Measurements from ENCODE around the gene MASP1. TPM values are rescaled to one million over a fixed set of nuclear protein-coding genes. Genes with fewer than 3 reads are reported as not detected.

The MASP1 gene
- total and polyA plus RNA-seq, 2 of the 4 experiments (the other 2 are of a cell fraction): 13.1 to 16.2 TPM

DNA sequence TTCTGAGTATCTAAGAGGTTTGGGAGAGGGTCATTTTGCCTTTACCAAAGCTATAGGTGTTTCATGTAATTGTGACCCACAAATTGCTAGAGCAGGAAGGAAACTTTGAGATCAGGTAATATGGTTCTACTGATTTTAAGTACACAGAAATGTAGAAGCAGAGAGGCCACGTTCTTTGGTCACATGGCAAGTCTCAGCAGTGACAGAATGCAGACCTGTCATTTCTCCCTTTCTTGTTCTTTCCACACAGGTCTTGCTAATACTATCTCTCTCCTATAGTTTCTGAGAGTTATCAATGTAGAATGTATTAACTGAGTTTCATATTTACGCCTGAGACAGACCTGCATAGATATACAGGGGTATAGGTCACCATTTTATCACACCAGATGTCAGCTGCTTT lies 105.2 kb downstream of the MASP1 start:
- Histone ChIP-seq H3K14ac (replicated peaks; ENCODE audit: low read depth, low read length) (peak overlapping the region; percentile 69; the same call in 1 of the 2 replicates), H3K79me1 (ENCODE audit: low read depth in 1 of 2, low read length in 2 of 2) (no peaks in the 10 kb centered on the region), H4K20me1 (ENCODE audit: insufficient read depth, low read length) (no peaks in the 10 kb centered on the region), H3K9ac (ENCODE audit: low read depth, low read length) (no peak overlapping the region), H2AK9ac (replicated peaks; ENCODE audit: low read depth, low read length, poor library complexity) (no peak overlapping the region), H2AK5ac (ENCODE audit: low read depth, low read length) (peak overlapping the region; percentile 92), H3K4me2 (ENCODE audit: low read depth, low read length) (peak overlapping the region; percentile 37; the same call in 1 of the 2 replicates), H2BK20ac (ENCODE audit: low read depth, low read length) (peak overlapping the region; percentile 96), H2BK120ac (ENCODE audit: low read depth, low read length) (peak overlapping the region; percentile 92), H3K9me3 (ENCODE audit: control insufficient read depth, insufficient read depth, low read length) (no peaks in the 10 kb centered on the region), H4K91ac (ENCODE audit: insufficient read depth, low read depth, low read length) (peak overlapping the region; percentile 71; the same call in 1 of the 2 replicates), H3K23ac (ENCODE audit: low read depth, low read length) (peak overlapping the region; percentile 43; the same call in 1 of the 2 replicates), H3K4me3 (ENCODE audit: insufficient read depth, low read depth, low read length) (no peak overlapping the region), H3K56ac (ENCODE audit: extremely low read depth, insufficient read depth, low read length) (peak overlapping the region; percentile 75), H3K4ac (ENCODE audit: low read depth, low read length) (peak overlapping the region; percentile 86), H3K36me3 (ENCODE audit: control insufficient read depth, insufficient read depth, low read length) (no peaks in the 10 kb centered on the region), H3K27me3 (ENCODE audit: control insufficient read depth, insufficient read depth, low read length) (no peaks in the 10 kb centered on the region), H3K4me1 (ENCODE audit: control insufficient read depth, insufficient read depth, low read length) (peaks cover 18% of the 10 kb centered on the region), H3K27ac (ENCODE audit: insufficient read depth, low read length) (peak overlapping the region; percentile 57; the same call in 1 of the 2 replicates), H4K5ac (ENCODE audit: low read depth, low read length) (peak overlapping the region; percentile 54; the same call in 1 of the 2 replicates), H4K8ac (ENCODE audit: low read depth in 2 of 2, low read length in 2 of 2) (peak overlapping the region in 1 of 2 experiments; percentile 70; a peak in 2 of 4 replicates), H2AFZ (replicated peaks; ENCODE audit: low read length, poor library complexity) (peak overlapping the region; percentile 19), H3K18ac (ENCODE audit: low read depth, low read length) (peak overlapping the region; percentile 87), H3K9me1 (ENCODE audit: insufficient read depth, low read length) (peaks cover 2% of the 10 kb centered on the region), H2BK15ac (ENCODE audit: low read depth, low read length) (peak overlapping the region; percentile 65; the same call in 1 of the 3 replicates), H2BK5ac (ENCODE audit: low read depth, low read length, poor library complexity, severe bottlenecking) (peak overlapping the region; percentile 74)
- ChIA-PET POLR2A (ENCODE audit: unreplicated experiment) (no interaction called here), CTCF (interaction anchor here (1.2 kb wide), 1 partner anchor 47 kb away, joined by 4 read pairs; the partner anchor contains the start of gene RPL39L)
- dilution Hi-C loops (cut with HindIII; ENCODE audit: low sequenced_read_pairs, unreplicated experiment) (no loop called here), in situ Hi-C loops (cut with MboI; ENCODE audit: low sequenced_read_pairs) (no loop called here), intact Hi-C loops (cut with micrococcal nuclease) (no loop called here)
- WGBS, 2 experiments (ENCODE audit: extremely low coverage in 2 of 2, insufficient read length in 1 of 2): no CpG with 5 or more reads among the region's 2 CpGs
- ATAC-seq (ENCODE audit: low read depth): no peak
- no TSS peak for BruUV-seq (replicated peaks)
- TF ChIP-seq MXI1 (IDR thresholded peaks at IDR 0.05; ENCODE audit: borderline replicate concordance, low read depth, low read length) (no peak), NFE2L2 (IDR thresholded peaks at IDR 0.05; ENCODE audit: low read depth, low read length) (no peak), MAFK (IDR thresholded peaks at IDR 0.05; ENCODE audit: low read depth, low read length) (no peak)
- TF ChIP-seq, protein P1, sequence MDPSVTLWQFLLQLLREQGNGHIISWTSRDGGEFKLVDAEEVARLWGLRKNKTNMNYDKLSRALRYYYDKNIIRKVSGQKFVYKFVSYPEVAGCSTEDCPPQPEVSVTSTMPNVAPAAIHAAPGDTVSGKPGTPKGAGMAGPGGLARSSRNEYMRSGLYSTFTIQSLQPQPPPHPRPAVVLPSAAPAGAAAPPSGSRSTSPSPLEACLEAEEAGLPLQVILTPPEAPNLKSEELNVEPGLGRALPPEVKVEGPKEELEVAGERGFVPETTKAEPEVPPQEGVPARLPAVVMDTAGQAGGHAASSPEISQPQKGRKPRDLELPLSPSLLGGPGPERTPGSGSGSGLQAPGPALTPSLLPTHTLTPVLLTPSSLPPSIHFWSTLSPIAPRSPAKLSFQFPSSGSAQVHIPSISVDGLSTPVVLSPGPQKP (IDR thresholded peaks at IDR 0.05; ENCODE audit: borderline replicate concordance, low read depth, low read length): no peak
- no peak for DNase-seq

Measured in IMR-90 (cell line).